ENCODE measurements around the gene DNAH6.

Gene DNAH6

DNA sequence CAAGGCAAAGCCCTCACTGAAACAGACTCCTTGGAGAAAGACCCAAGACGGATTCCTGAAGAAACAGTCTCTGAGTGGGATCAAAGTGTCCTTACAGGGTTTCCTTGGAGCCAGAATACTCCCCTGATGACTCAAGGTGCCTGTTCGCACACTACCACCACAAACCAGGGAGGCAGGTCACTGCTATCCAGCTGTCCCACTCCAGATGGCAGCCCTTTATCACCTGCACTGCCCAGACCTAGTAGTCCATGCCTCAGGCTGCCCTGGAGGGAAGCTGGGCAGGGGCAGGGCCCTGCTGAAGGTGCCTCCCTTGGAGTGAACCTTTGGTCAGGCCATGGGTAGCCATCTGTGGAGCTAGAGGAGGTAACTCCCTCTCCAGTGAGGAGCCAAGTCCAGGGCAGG, 330.4 kb downstream of the DNAH6 start:
- TF ChIP-seq, protein P1, sequence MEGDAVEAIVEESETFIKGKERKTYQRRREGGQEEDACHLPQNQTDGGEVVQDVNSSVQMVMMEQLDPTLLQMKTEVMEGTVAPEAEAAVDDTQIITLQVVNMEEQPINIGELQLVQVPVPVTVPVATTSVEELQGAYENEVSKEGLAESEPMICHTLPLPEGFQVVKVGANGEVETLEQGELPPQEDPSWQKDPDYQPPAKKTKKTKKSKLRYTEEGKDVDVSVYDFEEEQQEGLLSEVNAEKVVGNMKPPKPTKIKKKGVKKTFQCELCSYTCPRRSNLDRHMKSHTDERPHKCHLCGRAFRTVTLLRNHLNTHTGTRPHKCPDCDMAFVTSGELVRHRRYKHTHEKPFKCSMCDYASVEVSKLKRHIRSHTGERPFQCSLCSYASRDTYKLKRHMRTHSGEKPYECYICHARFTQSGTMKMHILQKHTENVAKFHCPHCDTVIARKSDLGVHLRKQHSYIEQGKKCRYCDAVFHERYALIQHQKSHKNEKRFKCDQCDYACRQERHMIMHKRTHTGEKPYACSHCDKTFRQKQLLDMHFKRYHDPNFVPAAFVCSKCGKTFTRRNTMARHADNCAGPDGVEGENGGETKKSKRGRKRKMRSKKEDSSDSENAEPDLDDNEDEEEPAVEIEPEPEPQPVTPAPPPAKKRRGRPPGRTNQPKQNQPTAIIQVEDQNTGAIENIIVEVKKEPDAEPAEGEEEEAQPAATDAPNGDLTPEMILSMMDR (IDR thresholded peaks at IDR 0.05; ENCODE audit: low read length) = no peak
- TF ChIP-seq EZH2 (IDR thresholded peaks at IDR 0.05; ENCODE audit: borderline replicate concordance, low read length) = no peak
- H3K9me2 ChIP-seq (ENCODE audit: low read depth, low read length) = no peaks in the 10 kb centered on the region
- no peak overlapping the region for H2AFZ ChIP-seq (ENCODE audit: low read length)
- no peaks in the 10 kb centered on the region for H4K20me1 ChIP-seq (ENCODE audit: insufficient read depth, low read length)
- H3F3A ChIP-seq (ENCODE audit: insufficient read depth, low read length) = no peaks in the 10 kb centered on the region
- no peaks in the 10 kb centered on the region for H3K4me1 ChIP-seq (ENCODE audit: insufficient read depth, low read length, severe bottlenecking)
- H3K27ac ChIP-seq (ENCODE audit: low read depth, low read length, poor library complexity, severe bottlenecking) = no peak overlapping the region
- H3K4me3 ChIP-seq (ENCODE audit: low read depth, low read length, poor library complexity, severe bottlenecking) = no peak overlapping the region
- H3K4me2 ChIP-seq (ENCODE audit: low read length) = no peak overlapping the region
- H3K9ac ChIP-seq (ENCODE audit: low read length) = no peak overlapping the region
- H3K9me3 ChIP-seq (ENCODE audit: low read length) = no peaks in the 10 kb centered on the region
- H3K36me3 ChIP-seq (ENCODE audit: insufficient read depth, low read length) = no peaks in the 10 kb centered on the region
- H3K79me2 ChIP-seq (ENCODE audit: insufficient read depth, low read length) = no peaks in the 10 kb centered on the region
- no peaks in the 10 kb centered on the region for H3K27me3 ChIP-seq (ENCODE audit: insufficient read depth, low read length)

DNA sequence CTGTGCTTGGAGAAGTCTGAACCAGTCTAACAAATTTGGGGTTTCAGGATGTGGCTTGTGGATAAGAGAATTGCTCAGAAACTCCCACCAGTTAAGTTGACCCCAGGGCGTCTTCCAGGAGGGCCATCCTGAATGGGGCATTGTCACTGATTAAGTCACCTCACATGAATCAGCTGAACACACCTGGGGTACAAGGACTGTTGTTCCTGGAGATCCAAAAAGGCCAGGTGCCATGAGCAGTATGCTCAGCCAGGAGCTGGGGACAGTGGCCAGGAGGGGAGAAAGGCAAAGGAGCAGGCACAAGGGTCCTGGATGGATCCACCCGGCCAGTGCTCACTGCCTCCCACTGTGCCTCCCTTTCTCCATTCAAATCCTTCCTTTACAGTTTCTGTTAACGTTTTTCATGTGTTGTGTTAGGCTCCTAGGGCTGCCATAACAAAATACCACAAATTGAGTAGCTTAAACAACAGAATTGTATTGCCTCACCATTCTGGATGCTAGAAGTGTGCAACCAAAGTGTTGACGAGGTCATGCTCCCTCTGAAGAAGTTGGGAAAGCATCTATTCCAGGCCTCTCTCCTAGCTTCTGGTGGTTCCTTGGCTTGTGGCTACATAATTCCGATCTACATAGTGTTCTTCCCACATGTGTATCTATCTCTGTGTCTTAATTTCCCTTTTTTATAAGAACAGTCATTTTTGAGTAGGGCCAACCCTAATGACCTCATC, 331.2 kb downstream of the DNAH6 start:
- Histone ChIP-seq H4K20me1 (ENCODE audit: insufficient read depth, low read length) (no peaks in the 10 kb centered on the region), H3K4me1 (ENCODE audit: insufficient read depth, low read length, severe bottlenecking) (no peaks in the 10 kb centered on the region), H3K4me3 (ENCODE audit: low read depth, low read length, poor library complexity, severe bottlenecking) (no peak overlapping the region), H2AFZ (ENCODE audit: low read length) (no peak overlapping the region), H3K27ac (ENCODE audit: low read depth, low read length, poor library complexity, severe bottlenecking) (no peak overlapping the region), H3K9me2 (ENCODE audit: low read depth, low read length) (no peaks in the 10 kb centered on the region), H3K36me3 (ENCODE audit: insufficient read depth, low read length) (no peaks in the 10 kb centered on the region), H3F3A (ENCODE audit: insufficient read depth, low read length) (no peaks in the 10 kb centered on the region), H3K9ac (ENCODE audit: low read length) (no peak overlapping the region), H3K9me3 (ENCODE audit: low read length) (no peaks in the 10 kb centered on the region), H3K4me2 (ENCODE audit: low read length) (no peak overlapping the region), H3K79me2 (ENCODE audit: insufficient read depth, low read length) (no peaks in the 10 kb centered on the region), H3K27me3 (ENCODE audit: insufficient read depth, low read length) (no peaks in the 10 kb centered on the region)
- TF ChIP-seq EZH2 (IDR thresholded peaks at IDR 0.05; ENCODE audit: borderline replicate concordance, low read length) = no peak
- TF ChIP-seq, protein P1 (IDR thresholded peaks at IDR 0.05; ENCODE audit: low read length) = no peak

DNA sequence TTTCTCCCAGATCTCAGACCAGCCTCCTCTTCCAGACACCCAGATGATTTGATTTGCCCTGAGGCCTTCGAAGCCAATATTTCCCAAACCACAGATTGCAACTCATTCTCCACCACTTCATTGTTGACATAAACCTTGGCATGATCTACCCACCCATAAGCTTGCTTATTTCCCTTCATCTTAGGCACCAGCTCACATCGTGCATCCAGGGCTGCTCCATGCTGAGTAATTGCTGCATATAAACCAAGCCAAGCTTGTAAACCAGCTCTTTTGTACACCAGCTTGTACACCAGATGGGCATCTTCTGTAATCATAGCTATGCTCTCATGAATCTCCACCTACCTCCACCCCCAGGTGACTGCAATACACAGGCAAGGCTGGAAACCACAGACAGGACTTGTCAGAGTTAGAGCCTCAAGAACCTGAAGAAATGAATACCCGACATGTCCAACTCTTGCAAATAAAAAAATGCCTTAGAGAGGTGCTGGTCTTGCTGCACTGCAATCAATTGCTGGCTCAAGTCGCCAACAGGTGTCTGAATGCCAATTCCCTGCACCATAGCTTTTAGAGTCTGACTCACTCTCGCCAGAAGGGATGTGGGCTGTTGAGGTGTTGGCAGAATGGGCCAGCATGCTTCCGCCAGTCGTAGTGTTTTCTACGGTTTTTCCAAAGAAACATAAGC, 333.1 kb downstream of the DNAH6 start:
- TF ChIP-seq, protein P1 (IDR thresholded peaks at IDR 0.05; ENCODE audit: low read length) = no peak
- TF ChIP-seq EZH2 (IDR thresholded peaks at IDR 0.05; ENCODE audit: borderline replicate concordance, low read length) = no peak
- Histone ChIP-seq H3F3A (ENCODE audit: insufficient read depth, low read length) (no peaks in the 10 kb centered on the region), H3K4me2 (ENCODE audit: low read length) (no peak overlapping the region)

More for the DNA sequence above, 333.1 kb downstream of the DNAH6 start:
- H3K9me2 ChIP-seq (ENCODE audit: low read depth, low read length) = no peaks in the 10 kb centered on the region
- H4K20me1 ChIP-seq (ENCODE audit: insufficient read depth, low read length) = no peaks in the 10 kb centered on the region
- no peak overlapping the region for H3K27ac ChIP-seq (ENCODE audit: low read depth, low read length, poor library complexity, severe bottlenecking)
- H3K79me2 ChIP-seq (ENCODE audit: insufficient read depth, low read length) = no peaks in the 10 kb centered on the region
- no peak overlapping the region for H3K9ac ChIP-seq (ENCODE audit: low read length)
- H3K36me3 ChIP-seq (ENCODE audit: insufficient read depth, low read length) = no peaks in the 10 kb centered on the region
- H3K4me3 ChIP-seq (ENCODE audit: low read depth, low read length, poor library complexity, severe bottlenecking) = no peak overlapping the region
- no peaks in the 10 kb centered on the region for H3K4me1 ChIP-seq (ENCODE audit: insufficient read depth, low read length, severe bottlenecking)
- H2AFZ ChIP-seq (ENCODE audit: low read length) = no peak overlapping the region
- 0 out of 2 replicates have a peak, but pooled peaks cover 4% of the 10 kb centered on the region for H3K9me3 ChIP-seq (ENCODE audit: low read length)
- no peaks in the 10 kb centered on the region for H3K27me3 ChIP-seq (ENCODE audit: insufficient read depth, low read length)
